ENCODE data around the gene POLR1A.

The POLR1A gene

GRCh38 chr2:86094229-86094628 lies 11.5 kb downstream of the POLR1A start:
- DNase-seq: no peak

DNA sequence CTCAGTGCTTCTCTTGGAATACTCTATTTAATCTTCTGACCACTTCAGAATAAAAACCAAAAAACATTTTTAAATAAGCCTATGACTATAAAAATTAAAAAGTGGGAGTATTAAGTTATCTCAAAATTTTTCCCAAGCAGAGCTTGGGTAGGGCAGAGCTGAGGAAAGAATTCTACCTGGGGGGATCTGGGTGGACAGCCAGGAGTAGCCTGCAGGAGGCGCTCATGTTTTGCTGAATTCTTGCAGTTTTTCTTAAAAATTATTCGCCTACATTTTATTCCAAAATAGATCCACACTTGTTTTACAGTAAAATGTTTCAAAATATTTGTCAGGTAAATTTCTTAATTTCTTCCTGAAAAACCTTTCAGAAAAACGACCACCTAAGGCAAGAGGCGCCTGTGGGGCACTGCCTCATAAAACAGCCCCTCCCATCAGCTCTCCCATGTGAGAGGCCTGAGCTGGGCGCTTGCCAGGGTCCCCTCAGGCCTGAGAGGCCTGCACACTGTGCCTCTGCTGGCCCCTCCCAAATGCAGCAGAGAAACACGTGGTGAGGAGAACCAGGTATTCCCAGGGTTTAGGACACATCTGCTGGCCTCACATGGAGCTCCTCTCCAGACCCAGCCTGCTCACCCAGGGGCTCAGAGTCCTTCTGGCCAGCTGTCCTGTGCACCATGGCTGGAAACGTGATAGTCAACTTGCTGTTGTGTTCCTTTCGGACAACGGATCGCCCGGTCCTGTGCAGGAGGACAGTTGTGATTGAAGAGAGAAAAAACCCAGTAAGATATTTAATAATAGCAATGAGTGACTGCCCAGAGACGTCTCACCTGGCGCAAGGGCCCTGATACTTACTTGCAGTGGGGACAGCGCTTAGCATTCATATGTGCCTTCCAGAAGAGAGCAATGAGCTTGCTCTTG lies 17.5 kb downstream of the POLR1A start:
- no peak for DNase-seq

- DNase-seq: no peak
Observed at GRCh38 chr2:86082756-86083155, 22.9 kb downstream of the POLR1A start.

- no peak for DNase-seq
Observed at GRCh38 chr2:86081724-86082123, 24.0 kb downstream of the POLR1A start.

GRCh38 chr2:86079981-86080911 lies 25.4 kb downstream of the POLR1A start:
- DNase-seq: peak; percentile 85 to 87

DNA sequence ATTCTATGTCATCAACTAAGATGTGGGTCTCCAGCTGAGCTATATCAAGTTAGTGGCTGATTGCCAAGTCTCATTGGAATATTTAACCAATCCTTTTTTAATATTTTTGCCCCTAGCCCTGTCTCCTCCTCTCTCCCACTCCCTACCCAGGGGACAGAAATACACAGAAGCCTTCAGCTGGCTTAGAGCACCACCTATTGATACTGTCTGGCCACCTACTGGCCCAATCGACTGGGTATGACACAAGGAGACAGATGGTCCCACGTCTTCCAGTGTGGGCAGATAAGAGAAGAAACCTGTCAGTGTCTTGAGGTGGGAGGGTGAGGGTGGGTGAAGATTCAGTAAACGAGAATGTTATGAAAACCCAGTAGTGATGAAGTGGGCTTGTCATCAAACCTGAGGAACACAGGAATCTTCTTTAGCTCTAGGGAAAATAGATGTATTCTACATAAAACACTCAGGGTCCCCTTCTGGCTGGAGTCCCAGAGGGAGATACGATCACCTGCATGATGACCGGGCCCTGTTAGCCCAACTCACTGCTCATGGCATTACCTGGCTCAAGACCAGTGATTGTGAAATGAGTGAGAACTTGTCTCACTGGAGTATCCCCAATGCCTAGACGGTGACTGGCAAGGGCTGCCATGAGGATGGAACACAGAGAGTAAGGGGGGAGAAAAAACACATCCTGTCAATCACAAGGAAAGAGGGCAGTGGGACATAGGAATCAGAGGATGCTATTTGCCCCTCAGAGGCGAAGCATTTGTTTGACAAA lies 26.7 kb downstream of the POLR1A start:
- peak; percentile 61 to 64 for DNase-seq

GRCh38 chr2:86075886-86076285 lies 29.8 kb downstream of the POLR1A start:
- no peak for DNase-seq

DNA sequence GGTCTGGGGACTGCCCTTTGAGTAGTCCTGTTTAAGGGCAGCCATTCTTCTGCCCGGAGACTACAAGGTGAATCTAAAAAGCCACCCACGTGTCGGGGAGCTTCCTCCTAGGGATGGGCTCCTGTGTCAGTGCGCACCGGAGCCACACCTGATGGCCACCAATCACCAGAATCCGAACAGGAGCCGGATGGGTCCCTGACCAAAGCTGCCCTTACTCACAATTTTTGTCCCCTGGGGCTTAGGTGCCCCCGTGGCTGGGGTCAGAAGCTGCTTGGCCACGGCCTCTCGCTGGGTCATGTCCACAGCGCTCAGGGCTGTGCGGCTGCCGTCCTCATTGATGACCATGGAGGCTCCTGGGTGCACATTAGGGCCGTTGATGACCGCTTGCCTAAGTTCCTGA lies 30.9 kb downstream of the POLR1A start:
- no peak for DNase-seq

DNA sequence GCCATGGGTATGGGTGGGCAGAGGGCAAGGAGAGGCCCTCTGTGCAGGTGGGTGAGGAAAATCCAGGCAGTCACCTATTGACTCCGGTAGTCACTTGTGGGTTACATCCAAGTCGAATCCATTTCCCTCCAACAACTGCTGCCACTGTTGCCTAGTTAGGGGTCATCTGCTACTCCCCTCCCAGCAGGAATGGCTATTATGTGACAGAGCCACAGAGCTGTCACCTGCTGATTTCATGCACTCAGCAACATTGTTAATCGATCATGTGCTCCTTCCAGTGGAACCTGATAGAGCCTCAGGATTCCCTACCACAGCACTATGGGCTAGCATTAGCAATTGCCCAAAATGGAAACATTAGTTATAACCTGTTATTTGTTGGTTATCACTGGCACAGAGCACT lies 31.4 kb downstream of the POLR1A start:
- no peak for DNase-seq

DNA sequence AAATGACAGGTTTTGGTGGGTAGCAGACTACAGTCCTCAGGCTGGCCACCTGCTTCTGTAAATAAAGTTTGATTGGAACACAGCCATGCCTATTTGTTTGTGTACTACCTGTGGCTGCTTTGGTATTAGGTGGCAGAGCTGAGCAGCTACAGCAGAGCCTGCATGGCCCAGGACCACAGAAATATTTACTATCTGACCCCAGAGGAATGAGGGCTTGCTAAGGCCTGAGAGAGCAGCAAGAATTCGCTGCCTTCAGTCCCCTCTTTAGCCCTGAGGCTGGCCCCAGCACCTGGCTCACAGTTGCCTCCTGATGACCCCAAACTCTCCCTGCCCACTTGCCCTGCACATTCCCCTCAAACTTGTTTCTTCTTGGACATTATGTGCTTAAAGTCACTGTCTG lies 32.5 kb downstream of the POLR1A start:
- DNase-seq: no peak

- peak in 1 of 2 donors; percentile 50 for DNase-seq
Observed at GRCh38 chr2:86072271-86072858, 33.3 kb downstream of the POLR1A start.

DNA sequence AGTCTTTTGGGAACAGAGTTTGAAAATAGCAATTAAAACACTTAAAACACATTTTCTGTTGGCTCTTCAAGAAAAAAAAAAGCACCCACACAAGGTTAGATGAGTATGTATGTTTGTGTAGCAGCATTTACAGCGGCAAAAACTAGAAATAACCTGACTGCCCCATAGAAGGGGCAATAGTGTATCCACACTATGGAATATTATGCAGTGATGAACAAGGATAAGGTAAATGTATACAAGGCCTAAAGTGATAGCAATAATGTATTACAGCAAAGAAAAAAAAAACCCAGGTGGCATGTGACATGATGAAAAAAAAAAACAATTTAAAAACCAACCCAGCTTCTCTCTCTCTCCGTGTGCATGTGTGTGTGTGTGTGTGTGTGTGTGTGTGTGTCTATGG lies 34.8 kb downstream of the POLR1A start:
- DNase-seq: no peak

DNA sequence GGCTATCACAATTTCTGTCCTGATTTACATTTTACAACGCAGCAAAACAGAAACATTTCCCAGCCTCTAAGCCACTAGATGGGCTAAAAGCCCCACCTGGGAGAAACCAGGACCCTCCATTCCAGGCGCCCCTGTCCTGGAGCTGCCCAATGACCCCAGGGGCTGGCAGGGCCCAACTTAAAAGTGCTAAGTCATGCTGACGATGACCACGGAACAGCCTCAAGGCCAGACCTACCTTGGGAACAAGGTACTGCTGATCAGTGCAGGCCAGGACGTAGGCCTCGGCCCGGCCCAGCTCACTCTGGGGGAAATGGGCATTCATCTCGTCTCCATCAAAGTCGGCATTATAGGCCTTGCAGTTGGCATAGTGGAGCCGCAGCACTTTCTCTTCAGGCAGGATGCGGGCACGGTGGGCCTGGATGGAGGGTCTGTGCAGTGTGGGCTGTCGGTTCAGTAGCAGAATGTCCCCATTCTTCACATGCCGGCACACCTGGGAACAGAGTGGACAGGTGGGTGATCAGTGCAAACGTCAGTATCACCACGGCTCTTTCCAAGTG lies 35.8 kb downstream of the POLR1A start:
- no peak for DNase-seq

DNA sequence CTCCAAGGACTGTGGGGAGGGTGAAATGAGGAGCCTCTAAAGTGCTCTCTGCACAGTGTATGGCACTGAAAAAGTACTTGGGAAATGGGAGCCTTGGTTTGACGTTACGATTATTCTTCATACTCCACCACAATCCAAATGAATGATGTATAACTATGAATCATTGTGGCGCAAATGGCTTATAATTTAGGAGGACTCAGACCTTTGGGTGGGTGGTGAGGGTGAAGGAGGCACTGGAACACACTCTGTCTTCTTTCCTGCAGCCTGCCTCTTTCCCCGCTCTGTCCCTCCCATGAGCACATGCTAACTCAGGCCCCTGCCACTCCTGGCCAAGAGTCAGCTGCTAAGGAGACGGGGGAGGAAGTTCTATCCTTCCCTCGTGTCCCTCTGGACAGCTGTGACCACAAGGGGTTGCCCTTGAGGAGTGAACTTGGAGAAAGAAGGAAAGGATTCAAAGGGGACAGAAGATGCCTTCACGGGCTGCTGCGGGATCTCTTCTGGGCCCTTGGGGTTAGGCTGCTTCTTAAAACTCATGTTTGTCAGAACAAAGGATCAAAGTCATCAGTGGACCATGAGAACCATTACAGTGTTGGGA lies 36.5 kb downstream of the POLR1A start:
- no peak for DNase-seq

DNA sequence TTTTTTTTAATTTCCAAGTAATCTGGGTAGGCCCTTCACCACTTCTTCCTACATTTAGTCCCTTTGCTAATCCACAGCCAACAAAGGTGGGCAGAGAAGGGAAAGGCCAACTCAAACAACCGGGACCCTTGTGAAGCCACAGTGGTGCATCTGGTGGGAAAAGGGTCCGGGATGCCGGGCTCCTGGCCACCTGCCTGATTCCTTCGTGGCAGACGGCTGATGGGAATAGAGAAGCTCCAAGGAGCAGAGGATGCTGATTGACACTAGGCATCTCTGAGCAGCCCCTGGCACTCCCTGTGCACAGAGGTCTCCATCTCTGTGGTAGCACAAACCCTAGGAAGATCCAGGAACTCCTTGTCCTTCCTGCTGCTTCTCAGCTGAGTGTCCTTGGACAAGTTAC lies 37.0 kb downstream of the POLR1A start:
- DNase-seq: no peak

DNA sequence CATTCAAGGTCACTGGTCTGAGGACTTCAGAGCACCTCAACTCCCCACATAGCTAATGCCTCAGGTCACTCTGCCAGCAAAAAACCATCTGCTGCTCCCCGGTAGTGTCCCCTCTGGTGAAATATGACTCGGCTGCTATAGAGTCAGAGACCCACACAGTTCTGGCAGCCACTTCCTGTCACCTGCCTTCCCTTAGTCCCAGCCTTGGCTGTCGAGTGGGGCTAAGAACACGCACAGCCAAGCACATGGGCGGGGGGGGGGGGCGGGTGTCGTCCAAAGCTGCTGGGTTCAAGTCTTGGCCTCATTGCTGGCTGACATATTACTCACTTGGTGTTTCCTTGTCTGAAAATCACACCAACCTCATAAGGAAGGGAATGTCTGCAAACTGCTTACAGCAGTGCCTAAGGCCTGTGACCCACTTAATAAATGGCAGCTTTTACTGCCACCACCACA lies 37.5 kb downstream of the POLR1A start:
- DNase-seq: peak; percentile 30 to 55

DNA sequence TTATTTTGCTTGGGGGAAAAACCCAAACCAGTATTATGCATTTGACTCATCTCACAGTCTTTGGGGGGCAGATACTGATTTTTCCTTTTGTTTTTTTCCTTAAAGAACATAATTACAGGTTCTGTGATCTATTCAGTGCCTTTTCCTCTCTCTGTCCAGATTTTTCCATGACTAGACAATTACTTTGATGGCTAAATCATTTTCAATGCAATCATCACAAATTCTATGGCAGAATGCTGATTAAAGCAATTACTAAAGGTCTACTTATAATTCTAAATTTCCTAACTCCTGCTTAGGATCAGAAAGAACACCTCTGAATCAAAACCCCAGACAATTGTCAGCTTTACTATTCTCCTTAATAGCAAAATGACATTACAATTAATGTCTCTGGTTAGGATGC lies 38.8 kb downstream of the POLR1A start:
- no peak for DNase-seq

GRCh38 chr2:86066007-86066578 lies 39.6 kb downstream of the POLR1A start:
- no peak for DNase-seq

DNA sequence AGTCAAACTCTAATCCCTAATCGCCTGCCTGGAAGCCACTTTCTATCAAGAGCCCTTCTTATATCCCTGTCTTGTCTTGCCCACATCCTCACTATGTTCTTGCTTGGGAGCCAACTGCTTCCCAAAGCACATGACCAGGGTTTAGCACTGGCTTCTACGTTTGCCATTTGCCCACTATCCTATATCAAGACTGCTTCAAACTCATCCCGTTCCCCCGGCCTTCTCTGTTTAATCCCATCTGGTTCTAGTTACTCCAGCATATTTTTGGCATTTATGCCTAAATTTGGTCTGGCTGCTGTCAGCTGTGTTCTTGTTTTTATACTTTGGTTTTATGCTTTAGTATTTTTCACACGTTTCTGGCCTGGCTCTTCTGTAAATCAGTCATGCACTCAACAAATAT lies 40.2 kb downstream of the POLR1A start:
- DNase-seq: no peak

DNA sequence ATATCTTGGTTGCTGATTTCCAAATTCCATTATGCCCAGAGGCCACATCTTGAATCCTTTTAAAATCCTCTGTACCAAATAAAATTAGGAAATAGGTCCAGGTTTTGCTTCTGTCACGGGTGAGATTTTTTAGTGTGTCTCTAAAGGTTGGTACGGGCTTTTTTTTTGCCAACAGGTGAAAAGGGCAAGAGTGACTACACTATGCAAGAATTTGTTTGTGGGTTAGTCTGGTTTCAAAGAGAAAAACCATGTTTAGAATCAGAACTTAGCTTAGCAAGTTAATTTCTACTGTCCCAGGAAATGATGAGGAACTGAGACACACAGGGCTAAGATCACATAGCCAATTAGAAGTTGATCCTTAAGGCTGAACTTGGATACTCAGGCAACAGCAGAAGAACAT lies 41.7 kb downstream of the POLR1A start:
- DNase-seq: no peak

- no peak for DNase-seq
Observed at GRCh38 chr2:86062043-86062442, 43.6 kb downstream of the POLR1A start.

All from CD4-positive, alpha-beta T cell treated with Interferon alpha-2 for 1 hour (primary cell).